Astrocyte (in vitro differentiated cells and primary cell): Measurements from ENCODE around the gene MPDU1. TPM values are rescaled to one million over a fixed set of nuclear protein-coding genes. Genes with fewer than 3 reads are reported as not detected.

ENCODE experiments used
- DNase-seq: peaks from one replicate; pipeline ENCODE4 v3.0.0-alpha.2; 2010; ENCODE audit warnings: low read depth
- FAIRE-seq: peaks from 2 replicates; lab custom pipeline; 2011; peaks lifted over from hg19 to GRCh38; lab: Jason Lieb, UNC
- H2AFZ ChIP-seq: 2 replicates; pipeline ENCODE4 v1.6.0; 2012; ENCODE audit warnings: low read depth, low read length, inconsistent platforms
- H3K27ac ChIP-seq: 2 replicates; pipeline ENCODE4 v1.5.1; 2011; ENCODE audit warnings: low read depth, low read length, inconsistent platforms
- H3K27me3 ChIP-seq: 2 replicates; pipeline ENCODE4 v1.6.0; 2011; ENCODE audit warnings: low read length, inconsistent platforms; ENCODE audit not compliant: insufficient read depth
- H3K36me3 ChIP-seq: 2 replicates; pipeline ENCODE4 v1.5.1; 2011; ENCODE audit warnings: low read length, inconsistent platforms; ENCODE audit not compliant: insufficient read depth
- H3K4me1 ChIP-seq: 2 replicates; pipeline ENCODE4 v1.5.1; 2011; ENCODE audit warnings: low read length, inconsistent platforms; ENCODE audit not compliant: insufficient read depth
- H3K4me2 ChIP-seq: 2 replicates; pipeline ENCODE4 v1.6.0; 2012; ENCODE audit warnings: low read length, inconsistent platforms
- H3K4me3 ChIP-seq: 2 replicates; pipeline ENCODE4 v1.5.1; 2011; ENCODE audit warnings: low read depth, mild to moderate bottlenecking, low read length, inconsistent platforms; ENCODE audit not compliant: insufficient read depth
- H3K79me2 ChIP-seq: 2 replicates; pipeline ENCODE4 v1.6.0; 2012; ENCODE audit warnings: mild to moderate bottlenecking, low read length, inconsistent platforms; ENCODE audit not compliant: insufficient read depth
- H3K9ac ChIP-seq: 2 replicates; pipeline ENCODE4 v1.6.0; 2012; ENCODE audit warnings: mild to moderate bottlenecking, low read length, inconsistent platforms
- H3K9me3 ChIP-seq: 2 replicates; pipeline ENCODE4 v1.5.1; 2012; ENCODE audit warnings: low read depth, mild to moderate bottlenecking, low read length, inconsistent platforms; ENCODE audit not compliant: insufficient read depth
- H4K20me1 ChIP-seq: 2 replicates; pipeline ENCODE4 v1.6.0; 2012; ENCODE audit warnings: low read length, inconsistent platforms; ENCODE audit not compliant: insufficient read depth
- H3K27ac Mint-ChIP-seq: one replicate; pipeline ENCODE4 v1.8.0; 2021; ENCODE audit warnings: mild to moderate bottlenecking, mixed read lengths; ENCODE audit not compliant: unreplicated experiment
- H3K27me3 Mint-ChIP-seq: one replicate; pipeline ENCODE4 v1.8.0; 2021; ENCODE audit warnings: low read depth, mixed read lengths; ENCODE audit not compliant: unreplicated experiment
- H3K36me3 Mint-ChIP-seq: one replicate; pipeline ENCODE4 v1.8.0; 2021; ENCODE audit warnings: low read depth, mixed read lengths; ENCODE audit not compliant: unreplicated experiment
- H3K4me1 Mint-ChIP-seq: one replicate; pipeline ENCODE4 v1.8.0; 2021; ENCODE audit warnings: low read depth, mixed read lengths; ENCODE audit not compliant: unreplicated experiment
- H3K4me3 Mint-ChIP-seq: one replicate; pipeline ENCODE4 v1.8.0; 2021; ENCODE audit warnings: mild to moderate bottlenecking, moderate library complexity, mixed read lengths; ENCODE audit not compliant: unreplicated experiment
- H3K9me3 Mint-ChIP-seq: one replicate; pipeline ENCODE4 v1.8.0; 2021; ENCODE audit warnings: mild to moderate bottlenecking, mixed read lengths; ENCODE audit not compliant: unreplicated experiment
- EZH2 ChIP-seq: IDR thresholded peaks from 2 replicates; pipeline ENCODE4 v1.6.1; 2012; ENCODE audit warnings: mild to moderate bottlenecking, low read length, inconsistent platforms; ENCODE audit not compliant: insufficient read depth
- total RNA-seq: library from RNA; stranded (reverse); gene quantifications from 2 replicates; pipeline ENCODE4 v1.2.1, GENCODE V29; 2021
- TF ChIP-seq, protein P1 (sequence below): IDR thresholded peaks from 2 replicates; pipeline ENCODE4 v1.5.1; 2011; ENCODE audit warnings: low read depth, mild to moderate bottlenecking, inconsistent platforms, low read length, moderate library complexity; ENCODE audit not compliant: insufficient read depth

The MPDU1 gene
- total RNA-seq, 1 donor from 2014 or later = 51.2 TPM

DNA sequence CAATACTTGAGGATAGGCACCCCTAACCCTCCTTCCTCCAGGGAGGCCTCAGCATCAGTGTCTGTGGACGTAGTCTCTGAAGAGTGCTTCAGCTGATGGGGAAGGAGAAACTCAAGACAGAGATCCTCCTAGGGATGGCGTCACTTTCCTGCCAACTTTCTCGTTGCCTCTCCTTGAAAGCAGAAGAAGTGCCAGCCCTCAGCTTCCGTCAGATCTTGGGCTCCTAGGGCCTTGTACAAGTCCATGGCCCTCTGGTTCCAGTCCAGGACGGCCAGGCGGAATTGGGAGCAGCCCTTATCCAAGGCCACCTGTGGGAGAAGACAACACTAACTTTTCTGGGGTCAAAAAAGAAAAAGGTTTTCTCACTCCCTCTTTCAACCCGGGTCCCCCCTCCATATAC, 42.7 kb downstream of the MPDU1 start:
- no peak overlapping the region for H3K9ac ChIP-seq
- H3K79me2 ChIP-seq = peaks cover 10% of the 10 kb centered on the region
- Mint-ChIP-seq H3K27me3 (peaks cover 4% of the 10 kb centered on the region), H3K36me3 (peaks cover 4% of the 10 kb centered on the region), H3K27ac (peak overlapping the region; percentile 53), H3K9me3 (no peaks in the 10 kb centered on the region), H3K4me3 (peak overlapping the region; percentile 89), H3K4me1 (no peaks in the 10 kb centered on the region)
- no peaks in the 10 kb centered on the region for H3K27me3 ChIP-seq
- H3K36me3 ChIP-seq = no peaks in the 10 kb centered on the region
- H3K4me2 ChIP-seq = peak overlapping the region; percentile 99
- TF ChIP-seq, protein P1, sequence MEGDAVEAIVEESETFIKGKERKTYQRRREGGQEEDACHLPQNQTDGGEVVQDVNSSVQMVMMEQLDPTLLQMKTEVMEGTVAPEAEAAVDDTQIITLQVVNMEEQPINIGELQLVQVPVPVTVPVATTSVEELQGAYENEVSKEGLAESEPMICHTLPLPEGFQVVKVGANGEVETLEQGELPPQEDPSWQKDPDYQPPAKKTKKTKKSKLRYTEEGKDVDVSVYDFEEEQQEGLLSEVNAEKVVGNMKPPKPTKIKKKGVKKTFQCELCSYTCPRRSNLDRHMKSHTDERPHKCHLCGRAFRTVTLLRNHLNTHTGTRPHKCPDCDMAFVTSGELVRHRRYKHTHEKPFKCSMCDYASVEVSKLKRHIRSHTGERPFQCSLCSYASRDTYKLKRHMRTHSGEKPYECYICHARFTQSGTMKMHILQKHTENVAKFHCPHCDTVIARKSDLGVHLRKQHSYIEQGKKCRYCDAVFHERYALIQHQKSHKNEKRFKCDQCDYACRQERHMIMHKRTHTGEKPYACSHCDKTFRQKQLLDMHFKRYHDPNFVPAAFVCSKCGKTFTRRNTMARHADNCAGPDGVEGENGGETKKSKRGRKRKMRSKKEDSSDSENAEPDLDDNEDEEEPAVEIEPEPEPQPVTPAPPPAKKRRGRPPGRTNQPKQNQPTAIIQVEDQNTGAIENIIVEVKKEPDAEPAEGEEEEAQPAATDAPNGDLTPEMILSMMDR = no peak
- TF ChIP-seq EZH2 = no peak
- no peak overlapping the region for H2AFZ ChIP-seq
- DNase-seq (no peak), FAIRE-seq (no peak)
- no peak overlapping the region for H3K27ac ChIP-seq
- peaks cover 6% of the 10 kb centered on the region for H3K4me1 ChIP-seq
- peaks cover 6% of the 10 kb centered on the region for H4K20me1 ChIP-seq
- peak overlapping the region; percentile 72 for H3K4me3 ChIP-seq
- no peaks in the 10 kb centered on the region for H3K9me3 ChIP-seq

GRCh38 chr17:7626956-7627249, 43.3 kb downstream of the MPDU1 start:
- no peaks in the 10 kb centered on the region for H3K9me3 Mint-ChIP-seq
- TF ChIP-seq, protein P1 = no peak
- no peak for TF ChIP-seq EZH2
- H3K27ac ChIP-seq = peak overlapping the region; percentile 14
- FAIRE-seq (no peak), DNase-seq (no peak)
- peaks cover 6% of the 10 kb centered on the region for H3K4me1 ChIP-seq
- no peaks in the 10 kb centered on the region for H3K9me3 ChIP-seq
- no peaks in the 10 kb centered on the region for H3K4me1 Mint-ChIP-seq
- H3K4me3 Mint-ChIP-seq = peak overlapping the region; percentile 89
- H3K27me3 ChIP-seq = no peaks in the 10 kb centered on the region
- H3K9ac ChIP-seq = peak overlapping the region; percentile 92
- H3K27me3 Mint-ChIP-seq = peaks cover 7% of the 10 kb centered on the region
- no peaks in the 10 kb centered on the region for H3K36me3 ChIP-seq
- H3K36me3 Mint-ChIP-seq = peaks cover 4% of the 10 kb centered on the region
- peak overlapping the region; percentile 99 for H3K4me2 ChIP-seq
- H3K79me2 ChIP-seq = peaks cover 10% of the 10 kb centered on the region
- H4K20me1 ChIP-seq = peaks cover 6% of the 10 kb centered on the region
- H3K4me3 ChIP-seq = peak overlapping the region; percentile 72
- peak overlapping the region; percentile 87 for H3K27ac Mint-ChIP-seq
- H2AFZ ChIP-seq = peak overlapping the region; percentile 74

GRCh38 chr17:7627250-7628121, 43.8 kb downstream of the MPDU1 start, which contains the start of gene SAT2:
SAT2 (minus strand) TSS chr17:7627821; CDS start chr17:7627635, 186 bp downstream.
- no peaks in the 10 kb centered on the region for H3K36me3 ChIP-seq
- H3K9ac ChIP-seq = peak within 1 kb of the TSS; percentile 92
- no peaks in the 10 kb centered on the region for H3K9me3 ChIP-seq
- Mint-ChIP-seq H3K27ac (peak within 1 kb of the TSS; percentile 87), H3K36me3 (peaks cover 4% of the 10 kb centered on the region), H3K9me3 (no peaks in the 10 kb centered on the region), H3K27me3 (peaks cover 7% of the 10 kb centered on the region), H3K4me1 (no peaks in the 10 kb centered on the region), H3K4me3 (peak within 1 kb of the TSS; percentile 89)
- peak within 1 kb of the TSS; percentile 70 for H3K27ac ChIP-seq
- peaks cover 10% of the 10 kb centered on the region for H3K79me2 ChIP-seq
- no peak for TF ChIP-seq EZH2
- H3K4me2 ChIP-seq = peak within 1 kb of the TSS; percentile 99
- no peaks in the 10 kb centered on the region for H3K27me3 ChIP-seq
- H3K4me1 ChIP-seq = peaks cover 6% of the 10 kb centered on the region
- peaks cover 6% of the 10 kb centered on the region for H4K20me1 ChIP-seq
- no peak for FAIRE-seq
- H3K4me3 ChIP-seq = peak within 1 kb of the TSS; percentile 72
- peak; percentile 81 for DNase-seq
- peak within 1 kb of the TSS; percentile 82 for H2AFZ ChIP-seq
